HepG2 (cell line): ENCODE data around the gene AFDN. TPM values are rescaled to one million over a fixed set of nuclear protein-coding genes. Genes with fewer than 3 reads are reported as not detected.

Experiments used
- ATAC-seq: fragments of 200-7000 bp; cut with Tn5 transposase; 3 replicates; pipeline ENCODE4 v1.9.1; 2020; ENCODE audit warnings: mild to moderate bottlenecking, moderate library complexity
- BruUV-seq: library from RNA; stranded (reverse); fragments of 400-500 nt; replicated peaks from 2 replicates; lab custom pipeline; 2021; lab: Mats Ljungman, UMichigan
- CTCF ChIA-PET: fragments of 300-600 bp; formaldehyde crosslinking; extraction: SDS; loops from one replicate; lab custom pipeline; 2021; ENCODE audit warnings: low total read pairs, inconsistent platforms, low intra/inter-chr PET ratio; lab: Yijun Ruan, JAX
- POLR2A ChIA-PET: fragments of 350-600 bp; sonication (Branson Sonifier 250); formaldehyde crosslinking; loops from one replicate; lab custom pipeline; 2020; ENCODE audit warnings: antibody characterized with exemption, inconsistent platforms; lab: Yijun Ruan, JAX
- DNase-seq: peaks from one replicate; pipeline ENCODE4 v3.0.0-alpha.2; 2015; ENCODE audit warnings: low spot score
- FAIRE-seq: peaks from 3 replicates; lab custom pipeline; 2011; peaks lifted over from hg19 to GRCh38; lab: Jason Lieb, UNC
- H2AFZ ChIP-seq: one replicate; pipeline ENCODE4 v1.6.1; 2011; ENCODE audit warnings: low read length, inconsistent platforms
- H3K27ac ChIP-seq: fragments of 300-600 bp; 3 replicates; pipeline ENCODE4 v1.8.0; 2011; ENCODE audit warnings: mixed run types, mild to moderate bottlenecking, mixed read lengths, low read length, inconsistent platforms; ENCODE audit not compliant: insufficient read depth; ENCODE audit errors: extremely low read length
- H3K27me3 ChIP-seq, 2 experiments: fragments of 200-600 bp in 1 of 2; 2 replicates in 1 of 2; 3 replicates in 1 of 2; pipeline versions ENCODE4 v1.6.0 to v1.8.0; 2011; ENCODE audit warnings: low read length in 2 of 2, mild to moderate bottlenecking in 2 of 2, moderate library complexity in 2 of 2, inconsistent platforms in 1 of 2; ENCODE audit not compliant: insufficient read depth in 2 of 2, control insufficient read depth in 1 of 2
- H3K36me3 ChIP-seq, 2 experiments: fragments of 200-600 bp in 1 of 2; replicated peaks in 1 of 2; 2 replicates in 1 of 2; 3 replicates in 1 of 2; pipeline versions ENCODE4 v1.5.1 to v1.8.0; 2011; ENCODE audit warnings: low read length in 2 of 2, inconsistent platforms in 1 of 2; ENCODE audit not compliant: insufficient read depth in 2 of 2, control insufficient read depth in 1 of 2
- H3K4me1 ChIP-seq: 2 replicates; pipeline ENCODE4 v1.5.1; 2012; ENCODE audit warnings: low read length, inconsistent platforms; ENCODE audit not compliant: insufficient read depth
- H3K4me2 ChIP-seq: 2 replicates; pipeline ENCODE4 v1.6.0; 2011; ENCODE audit warnings: low read depth, low read length, inconsistent platforms
- H3K4me3 ChIP-seq, 3 experiments: fragments of 200-600 bp in 1 of 3; sonication (generic), shearing (Covaris generic) in 1 of 3; replicated peaks in 1 of 3; 2 replicates each; pipeline ENCODE4 v1.5.1; 2011 to 2016; ENCODE audit warnings: low read length in 3 of 3, inconsistent platforms in 2 of 3, low read depth in 2 of 3, mild to moderate bottlenecking in 2 of 3, control low read depth in 1 of 3, mixed read lengths in 1 of 3; ENCODE audit not compliant: insufficient read depth in 1 of 3
- H3K79me2 ChIP-seq: one replicate; pipeline ENCODE4 v1.6.1; 2011; ENCODE audit warnings: low read length, inconsistent platforms; ENCODE audit not compliant: insufficient read depth
- H3K9ac ChIP-seq: 2 replicates; pipeline ENCODE4 v1.6.0; 2011; ENCODE audit warnings: mild to moderate bottlenecking, low read depth, low read length, inconsistent platforms; ENCODE audit not compliant: insufficient read depth
- H3K9me3 ChIP-seq: 2 replicates; pipeline ENCODE4 v1.5.1; 2012; ENCODE audit warnings: mild to moderate bottlenecking, low read length
- H4K20me1 ChIP-seq: 2 replicates; pipeline ENCODE4 v1.6.0; 2011; ENCODE audit warnings: inconsistent platforms, mild to moderate bottlenecking, low read length, moderate library complexity; ENCODE audit not compliant: insufficient read depth
- FOXP4 ChIP-seq: sonication (generic); formaldehyde crosslinking; IDR thresholded peaks from 2 replicates; pipeline ENCODE4 v1.4.0; 2020; ENCODE audit warnings: missing genetic modification reagents
- MAFK ChIP-seq, 2 experiments: IDR thresholded peaks in 1 of 2; conservative IDR thresholded peaks in 1 of 2; 2 replicates each; pipeline ENCODE4 v1.6.1; 2011; ENCODE audit warnings: improper control_type of control experiment in 2 of 2, low read length in 2 of 2
- MTA1 ChIP-seq: sonication (generic); formaldehyde crosslinking; IDR thresholded peaks from 2 replicates; pipeline ENCODE4 v1.4.0; 2020; ENCODE audit warnings: missing genetic modification reagents, mild to moderate bottlenecking, borderline replicate concordance
- SPEN ChIP-seq: sonication (generic); formaldehyde crosslinking; IDR thresholded peaks from 2 replicates; pipeline ENCODE4 v1.5.1; 2020; ENCODE audit warnings: low read depth, mild to moderate bottlenecking, missing genetic modification reagents
- ZNF552 ChIP-seq: sonication (generic); formaldehyde crosslinking; IDR thresholded peaks from 2 replicates; pipeline ENCODE4 v1.9.0; 2022; ENCODE audit warnings: missing genetic modification reagents, mild to moderate bottlenecking, borderline replicate concordance
- WGBS: methylation state at CpG from one replicate; pipeline ENCODE4 v1.1.6; 2017; ENCODE audit warnings: low lambda C conversion rate; 5-methylcytosine and 5-hydroxymethylcytosine counted together
- in situ Hi-C: cut with HindIII; loops from 2 replicates; pipeline ENCODE4 v1.10.0; 2017; ENCODE audit warnings: low pct_unique_long_range_greater_than_20kb; ENCODE audit not compliant: extremely low pct_ligation_motif_present
- intact Hi-C: fragments of 100-400 bp; cut with micrococcal nuclease; formaldehyde crosslinking; loops from one replicate; pipeline ENCODE4 v1.10.0; 2022; ENCODE audit not compliant: unreplicated experiment
- polyA plus RNA-seq, 8 experiments: library from polyadenylated mRNA; depleted of rRNA in 3 of 8; stranded (reverse) in 7 of 8; unstranded in 1 of 8; fragments of >200 nt; fragmentation: Illumina TruSeq in 4 of 8; extraction: Trizol in 4 of 8; gene quantifications; 2 replicates each; pipeline versions ENCODE4 v1.2.1 to v1.2.3, GENCODE V29; 2011 to 2016; ENCODE audit warnings: low read depth in 4 of 8, missing spikeins in 1 of 8, mixed read lengths in 1 of 8; ENCODE audit not compliant: insufficient read depth in 1 of 8
- total RNA-seq, 5 experiments: library from RNA; depleted of rRNA; stranded (reverse); fragments of >200 nt; fragmentation: Illumina TruSeq; extraction: Trizol; gene quantifications; 2 replicates each; pipeline ENCODE4 v1.2.3, GENCODE V29; 2016; ENCODE audit warnings: low read depth in 1 of 5

The AFDN gene
- total and polyA plus RNA-seq, 2 of the 13 experiments (the other 11 are each of a cell fraction or from before 2014, with no cell fraction given): 136 to 151 TPM

- Histone ChIP-seq H3K4me2 (no peak overlapping the region), H3K79me2 (no peaks in the 10 kb centered on the region), H2AFZ (no peak overlapping the region), H3K36me3 (no peaks in the 10 kb centered on the region), H3K4me3 (no peak overlapping the region), H3K4me1 (peaks cover 29% of the 10 kb centered on the region)
- POLR2A ChIA-PET: no interaction called here
- DNase-seq (no peak), FAIRE-seq (no peak)
- TF ChIP-seq SPEN (CRISPR knock-in tag): 0 out of 2 replicates have a peak, but pooled peaks have one; percentile 27
- no peak for TF ChIP-seq FOXP4 (CRISPR knock-in tag)
- TF ChIP-seq MTA1 (CRISPR knock-in tag): peak; percentile 42; the same call in 1 of the 2 replicates
- TF ChIP-seq, all 625 proteins: peak for 2
- Histone ChIP-seq H3K9ac (no peak overlapping the region), H3K27me3 (peaks cover 2 to 19% of the 10 kb centered on the region in 2 experiments; a peak in 3 of 5 replicates), H3K27ac (no peak overlapping the region), H3K9me3 (peaks cover 26% of the 10 kb centered on the region), H4K20me1 (no peaks in the 10 kb centered on the region)
- no TSS peak for BruUV-seq
- no peak for ATAC-seq
- in situ Hi-C loops: no loop called here
- CTCF ChIA-PET: no interaction called here
- 43% methylated on average over 7 of the region's 7 CpGs for WGBS
- intact Hi-C loops: no loop called here
Measured at GRCh38 chr6:168013250-168013915, 186.7 kb downstream of the AFDN start.

- H3K4me3 ChIP-seq: no peak overlapping the region
Measured at GRCh38 chr6:168014428-168014827, 187.7 kb downstream of the AFDN start.

More at GRCh38 chr6:168014428-168014827, 187.7 kb downstream of the AFDN start:
- Histone ChIP-seq H3K36me3 (no peaks in the 10 kb centered on the region), H3K27ac (no peak overlapping the region), H2AFZ (no peak overlapping the region), H3K9me3 (peaks cover 26% of the 10 kb centered on the region), H3K4me2 (no peak overlapping the region), H3K27me3 (peaks cover 2 to 19% of the 10 kb centered on the region in 2 experiments; a peak in 3 of 5 replicates), H3K9ac (no peak overlapping the region), H3K79me2 (no peaks in the 10 kb centered on the region), H4K20me1 (no peaks in the 10 kb centered on the region), H3K4me1 (peaks cover 29% of the 10 kb centered on the region)
- BruUV-seq: no TSS peak
- ChIA-PET CTCF (no interaction called here), POLR2A (no interaction called here)
- FAIRE-seq (no peak), DNase-seq (no peak), ATAC-seq (no peak)
- intact Hi-C loops: no loop called here
- TF ChIP-seq ZNF552 (CRISPR knock-in tag) (no peak), MAFK (conservative IDR thresholded peaks at IDR 0.05 in 1 of 2, IDR thresholded peaks at IDR 0.05 in 1 of 2; ENCODE audit: low read length in 2 of 2) (peak; percentile 30 to 47; a peak in 3 of 4 replicates)
- WGBS: 39% methylated on average over 6 of the region's 6 CpGs
- in situ Hi-C loops: no loop called here
